KOPT-K1 (cell line): ENCODE data around the gene SBK3.
"Not testable (repeated sequence)": the region's sequence is repeated elsewhere in the genome, so short reads cannot be mapped to it uniquely, and the experiment has no call there.

Experiments
- H3K27ac ChIP-seq: fragments of 200-600 bp; sonication (generic); 2 replicates; pipeline ENCODE4 v1.5.1; 2016; ENCODE audit warnings: antibody characterized with exemption, mild to moderate bottlenecking, low read depth, low read length; ENCODE audit not compliant: poor library complexity, severe bottlenecking
- H3K36me3 ChIP-seq: fragments of 200-600 bp; sonication (generic); 2 replicates; pipeline ENCODE4 v1.5.1; 2017; ENCODE audit warnings: antibody characterized with exemption, mild to moderate bottlenecking, low read length, moderate library complexity; ENCODE audit not compliant: insufficient read depth
- H3K9me3 ChIP-seq: fragments of 200-600 bp; sonication (generic); 2 replicates; pipeline ENCODE4 v1.5.1; 2017; ENCODE audit warnings: antibody characterized with exemption, low read length, mild to moderate bottlenecking; ENCODE audit not compliant: insufficient read depth, poor library complexity, severe bottlenecking

Gene SBK3

GRCh38 chr19:55539090-55539984 is 6.0 kb downstream of the SBK3 start:
- no peaks in the 10 kb centered on the region for H3K9me3 ChIP-seq
- no peak overlapping the region for H3K27ac ChIP-seq
- H3K36me3 ChIP-seq: no peaks in the 10 kb centered on the region

DNA sequence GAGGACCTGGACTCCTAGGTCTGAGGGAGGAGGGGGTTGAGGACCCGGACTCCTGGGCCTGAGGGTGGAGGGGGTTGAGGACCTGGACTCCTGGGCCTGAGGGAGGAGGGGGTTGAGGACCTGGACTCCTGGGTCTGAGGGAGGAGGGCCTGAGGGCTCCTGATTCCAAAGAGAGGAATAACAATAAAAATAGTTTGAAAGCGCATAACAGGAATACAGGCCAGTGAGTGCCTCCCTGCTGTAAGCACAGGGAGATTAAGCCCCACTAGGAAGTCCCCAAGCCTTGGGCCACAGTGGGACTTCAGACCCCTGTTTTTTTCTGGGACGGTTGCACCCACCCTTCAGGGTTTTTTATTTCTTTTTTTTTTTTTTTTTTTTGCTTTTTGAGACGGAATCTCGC is 7.2 kb downstream of the SBK3 start:
- no peaks in the 10 kb centered on the region for H3K36me3 ChIP-seq
- no peaks in the 10 kb centered on the region for H3K9me3 ChIP-seq
- no peak overlapping the region for H3K27ac ChIP-seq

- Histone ChIP-seq H3K9me3 (no peaks in the 10 kb centered on the region), H3K27ac (no peak overlapping the region), H3K36me3 (no peaks in the 10 kb centered on the region)
Observed at GRCh38 chr19:55537741-55538111, 7.6 kb downstream of the SBK3 start.

- H3K36me3 ChIP-seq: no peaks in the 10 kb centered on the region
- H3K9me3 ChIP-seq: no peaks in the 10 kb centered on the region
- no peak within 1 kb of the TSS for H3K27ac ChIP-seq
Observed at GRCh38 chr19:55536951-55537740, 8.2 kb downstream of the SBK3 start, which contains the start of gene SBK2. SBK2 (minus strand) TSS chr19:55537133; CDS start chr19:55536294, 839 bp downstream.

DNA sequence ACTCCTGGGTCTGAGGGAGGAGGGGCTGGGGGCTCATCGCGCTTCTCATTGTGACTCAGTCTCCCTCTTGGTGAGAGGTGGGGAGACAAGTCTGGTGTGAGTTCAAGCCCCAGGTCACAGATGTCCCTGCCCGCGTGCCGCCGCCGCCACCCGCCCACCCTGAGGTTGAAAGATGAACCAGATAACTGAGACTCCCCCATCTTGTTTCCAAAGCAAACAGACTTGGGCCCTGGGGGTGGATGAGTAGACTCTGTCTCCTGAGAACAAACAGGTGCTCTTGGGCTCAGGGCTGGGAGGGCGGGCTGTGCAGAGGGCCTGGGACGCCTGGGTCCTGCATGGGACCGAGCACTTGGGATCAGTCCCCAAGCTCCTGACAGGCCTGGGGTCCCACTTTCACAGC is 9.0 kb downstream of the SBK3 start:
- no peaks in the 10 kb centered on the region for H3K36me3 ChIP-seq
- no peaks in the 10 kb centered on the region for H3K9me3 ChIP-seq
- no peak overlapping the region for H3K27ac ChIP-seq

GRCh38 chr19:55535965-55536350 is 9.4 kb downstream of the SBK3 start:
- no peaks in the 10 kb centered on the region for H3K9me3 ChIP-seq
- no peak overlapping the region for H3K27ac ChIP-seq
- no peaks in the 10 kb centered on the region for H3K36me3 ChIP-seq

- Histone ChIP-seq H3K9me3 (no peaks in the 10 kb centered on the region), H3K36me3 (no peaks in the 10 kb centered on the region), H3K27ac (no peak overlapping the region)
Observed at GRCh38 chr19:55535173-55535964, 10.0 kb downstream of the SBK3 start.

- not testable (repeated sequence) for H3K9me3 ChIP-seq, H3K36me3 ChIP-seq, H3K27ac ChIP-seq
Observed at GRCh38 chr19:55534280-55534679, 11.1 kb downstream of the SBK3 start.

DNA sequence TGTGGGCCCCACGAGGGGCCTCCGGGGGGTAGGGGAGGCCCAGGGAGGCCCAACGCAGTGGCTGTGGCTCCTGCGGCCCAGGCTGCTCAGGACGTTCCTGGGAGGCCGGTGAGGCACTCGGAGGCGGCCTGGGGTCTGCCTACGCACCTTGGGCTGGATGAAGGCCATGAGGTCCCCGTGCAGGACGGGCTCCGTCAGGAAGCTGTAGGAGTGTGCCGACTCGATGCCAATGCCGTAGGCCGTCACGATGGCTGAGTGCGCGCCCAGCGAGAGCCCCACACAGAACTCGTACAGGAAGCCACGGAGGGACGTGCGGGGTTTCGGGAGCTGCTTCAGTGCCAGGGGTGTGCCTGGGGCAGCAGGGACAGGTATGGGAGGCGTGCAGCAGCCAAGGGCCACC is 14.3 kb downstream of the SBK3 start:
- Histone ChIP-seq H3K9me3 (peaks cover 11% of the 10 kb centered on the region), H3K36me3 (no peaks in the 10 kb centered on the region), H3K27ac (no peak overlapping the region)

DNA sequence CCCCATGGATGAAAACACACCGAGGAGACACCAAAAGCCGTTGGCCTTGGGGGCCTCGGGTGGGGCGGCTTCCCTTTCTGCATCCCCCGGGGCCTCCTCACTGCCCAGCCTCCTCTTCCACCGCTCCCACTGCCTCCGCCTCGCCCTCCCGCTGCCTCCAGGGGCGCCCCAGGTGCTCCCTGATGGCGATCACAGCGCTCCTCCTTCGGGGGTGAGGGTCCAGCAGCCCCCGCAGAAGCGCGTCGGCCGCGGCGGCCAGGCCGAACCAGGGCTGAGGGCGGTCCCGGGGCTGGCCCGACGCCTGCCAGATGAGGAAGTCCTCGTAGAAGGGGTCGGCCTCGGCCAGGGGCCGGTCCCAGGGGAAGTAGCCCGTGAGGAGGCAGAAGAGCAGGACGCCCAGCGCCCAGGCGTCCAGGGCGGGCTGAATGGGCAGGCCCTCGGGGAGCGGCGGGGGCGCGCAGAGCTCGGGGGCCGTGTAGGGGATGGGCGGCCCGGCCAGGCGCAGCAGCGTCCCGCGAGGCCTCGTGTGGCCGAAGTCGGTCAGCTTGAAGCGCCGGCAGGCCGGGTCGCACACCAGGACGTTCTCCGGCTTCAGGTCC is 15.6 kb downstream of the SBK3 start:
- no peaks in the 10 kb centered on the region for H3K36me3 ChIP-seq
- no peak overlapping the region for H3K27ac ChIP-seq
- H3K9me3 ChIP-seq: peaks cover 11% of the 10 kb centered on the region

- H3K36me3 ChIP-seq: no peaks in the 10 kb centered on the region
- H3K27ac ChIP-seq: no peak overlapping the region
- peaks cover 11% of the 10 kb centered on the region for H3K9me3 ChIP-seq
Observed at GRCh38 chr19:55528030-55528803, 17.1 kb downstream of the SBK3 start.

- no peak overlapping the region for H3K27ac ChIP-seq
- peaks cover 11% of the 10 kb centered on the region for H3K9me3 ChIP-seq
- no peaks in the 10 kb centered on the region for H3K36me3 ChIP-seq
Observed at GRCh38 chr19:55527197-55528029, 17.9 kb downstream of the SBK3 start.
